ENCODE measurements around the gene WNT4. TPM values are rescaled to one million over a fixed set of nuclear protein-coding genes. Genes with fewer than 3 reads are reported as not detected.

Gene WNT4
- total and polyA plus RNA-seq, 2 experiments from 2014 or later = 0.05 to 0.32 TPM

GRCh38 chr1:22120469-22120790 lies 22.5 kb downstream of the WNT4 start:
- TF ChIP-seq EZH2phosphoT487 (IDR thresholded peaks at IDR 0.05; ENCODE audit: insufficient read depth, low read depth) = no peak
- TF ChIP-seq EZH2 (IDR thresholded peaks at IDR 0.05; ENCODE audit: insufficient read depth, poor library complexity, severe bottlenecking) = no peak
- Histone ChIP-seq H3F3A (ENCODE audit: insufficient read depth) (no peaks in the 10 kb centered on the region), H3K27ac (no peak overlapping the region), H2AFZ (no peak overlapping the region), H3K9ac (no peak overlapping the region), H3K4me3 (no peak overlapping the region), H3K9me2 (ENCODE audit: insufficient read depth) (no peaks in the 10 kb centered on the region), H4K20me1 (ENCODE audit: insufficient read depth) (peaks cover 16% of the 10 kb centered on the region; the same call in 1 of the 2 replicates), H3K9me3 (ENCODE audit: low read depth) (no peaks in the 10 kb centered on the region), H3K4me1 (ENCODE audit: insufficient read depth) (no peaks in the 10 kb centered on the region), H3K4me2 (ENCODE audit: unreplicated experiment) (no peak overlapping the region), H3K79me2 (ENCODE audit: insufficient read depth) (peaks cover 27% of the 10 kb centered on the region), H3K27me3 (replicated peaks; ENCODE audit: insufficient read depth) (no peaks in the 10 kb centered on the region), H3K36me3 (ENCODE audit: low read depth) (no peaks in the 10 kb centered on the region; the same call in 1 of the 2 replicates)
- DNase-seq = no peak
- in situ Hi-C loops (cut with MboI) = no loop called here
- 75 to 83% methylated on average over 7 to 11 of the region's 11 CpGs for WGBS, 2 experiments (ENCODE audit: low coverage in 1 of 2, low lambda C conversion rate in 2 of 2, missing lambda C conversion rate in 2 of 2)

GRCh38 chr1:22119626-22120468 lies 23.1 kb downstream of the WNT4 start:
- Histone ChIP-seq H4K20me1 (ENCODE audit: insufficient read depth) (peaks cover 16% of the 10 kb centered on the region; the same call in 1 of the 2 replicates), H3K9me2 (ENCODE audit: insufficient read depth) (no peaks in the 10 kb centered on the region), H3K4me2 (ENCODE audit: unreplicated experiment) (no peak overlapping the region), H2AFZ (no peak overlapping the region), H3K4me1 (ENCODE audit: insufficient read depth) (no peaks in the 10 kb centered on the region), H3K27ac (no peak overlapping the region), H3K27me3 (replicated peaks; ENCODE audit: insufficient read depth) (no peaks in the 10 kb centered on the region), H3K9me3 (ENCODE audit: low read depth) (no peaks in the 10 kb centered on the region), H3K4me3 (no peak overlapping the region), H3K36me3 (ENCODE audit: low read depth) (no peaks in the 10 kb centered on the region; the same call in 1 of the 2 replicates), H3K79me2 (ENCODE audit: insufficient read depth) (peaks cover 33% of the 10 kb centered on the region), H3K9ac (no peak overlapping the region), H3F3A (ENCODE audit: insufficient read depth) (no peaks in the 10 kb centered on the region)
- no peak for TF ChIP-seq EZH2phosphoT487 (IDR thresholded peaks at IDR 0.05; ENCODE audit: insufficient read depth, low read depth)
- no peak for TF ChIP-seq EZH2 (IDR thresholded peaks at IDR 0.05; ENCODE audit: insufficient read depth, poor library complexity, severe bottlenecking)
- 92% methylated on average over 44 of the region's 44 CpGs for WGBS, 2 experiments (ENCODE audit: low coverage in 1 of 2, low lambda C conversion rate in 2 of 2, missing lambda C conversion rate in 2 of 2)
- in situ Hi-C loops (cut with MboI) = loop anchor here (10.0 kb wide), 1 partner anchor 295 kb away; no protein-coding TSS in a partner anchor
- no peak for DNase-seq

GRCh38 chr1:22118291-22118992 lies 24.5 kb downstream of the WNT4 start:
- in situ Hi-C loops (cut with MboI) = loop anchor here (10.0 kb wide), 1 partner anchor 296 kb away; no protein-coding TSS in a partner anchor
- Histone ChIP-seq H3F3A (ENCODE audit: insufficient read depth) (peaks cover under 1% of the 10 kb centered on the region; the same call in 1 of the 2 replicates), H2AFZ (no peak overlapping the region), H4K20me1 (ENCODE audit: insufficient read depth) (peaks cover 16% of the 10 kb centered on the region; the same call in 1 of the 2 replicates), H3K9me2 (ENCODE audit: insufficient read depth) (no peaks in the 10 kb centered on the region), H3K9me3 (ENCODE audit: low read depth) (no peaks in the 10 kb centered on the region), H3K27me3 (replicated peaks; ENCODE audit: insufficient read depth) (no peaks in the 10 kb centered on the region), H3K36me3 (ENCODE audit: low read depth) (no peaks in the 10 kb centered on the region; the same call in 1 of the 2 replicates), H3K27ac (no peak overlapping the region), H3K9ac (no peak overlapping the region), H3K4me1 (ENCODE audit: insufficient read depth) (no peaks in the 10 kb centered on the region), H3K79me2 (ENCODE audit: insufficient read depth) (peaks cover 47% of the 10 kb centered on the region), H3K4me3 (no peak overlapping the region), H3K4me2 (ENCODE audit: unreplicated experiment) (no peak overlapping the region)
- WGBS, 2 experiments (ENCODE audit: low coverage in 1 of 2, low lambda C conversion rate in 2 of 2, missing lambda C conversion rate in 2 of 2) = 71 to 84% methylated on average over 7 to 8 of the region's 8 CpGs
- TF ChIP-seq EZH2phosphoT487 (IDR thresholded peaks at IDR 0.05; ENCODE audit: insufficient read depth, low read depth) = no peak
- TF ChIP-seq EZH2 (IDR thresholded peaks at IDR 0.05; ENCODE audit: insufficient read depth, poor library complexity, severe bottlenecking) = no peak
- DNase-seq = no peak

- H3K27ac ChIP-seq = no peak overlapping the region
- no peak for TF ChIP-seq EZH2phosphoT487 (IDR thresholded peaks at IDR 0.05; ENCODE audit: insufficient read depth, low read depth)
- no peak for TF ChIP-seq EZH2 (IDR thresholded peaks at IDR 0.05; ENCODE audit: insufficient read depth, poor library complexity, severe bottlenecking)
- no peak overlapping the region for H3K4me3 ChIP-seq
- no peaks in the 10 kb centered on the region; the same call in 1 of the 2 replicates for H3K36me3 ChIP-seq (ENCODE audit: low read depth)
- no peak overlapping the region for H2AFZ ChIP-seq
- H3K27me3 ChIP-seq (replicated peaks; ENCODE audit: insufficient read depth) = no peaks in the 10 kb centered on the region
- H3K9ac ChIP-seq = no peak overlapping the region
- WGBS, 2 experiments (ENCODE audit: low coverage in 1 of 2, low lambda C conversion rate in 2 of 2, missing lambda C conversion rate in 2 of 2) = 60 to 64% methylated on average over 5 of the region's 5 CpGs
- no peaks in the 10 kb centered on the region for H3K9me2 ChIP-seq (ENCODE audit: insufficient read depth)
- peaks cover 16% of the 10 kb centered on the region; the same call in 1 of the 2 replicates for H4K20me1 ChIP-seq (ENCODE audit: insufficient read depth)
- H3K79me2 ChIP-seq (ENCODE audit: insufficient read depth) = peaks cover 53% of the 10 kb centered on the region
- no peaks in the 10 kb centered on the region for H3K4me1 ChIP-seq (ENCODE audit: insufficient read depth)
- peaks cover 6% of the 10 kb centered on the region; the same call in 1 of the 2 replicates for H3F3A ChIP-seq (ENCODE audit: insufficient read depth)
- in situ Hi-C loops (cut with MboI) = loop anchor here (10.0 kb wide), 1 partner anchor 297 kb away; no protein-coding TSS in a partner anchor
- H3K9me3 ChIP-seq (ENCODE audit: low read depth) = no peaks in the 10 kb centered on the region
- H3K4me2 ChIP-seq (ENCODE audit: unreplicated experiment) = no peak overlapping the region
- DNase-seq = no peak
Observed at GRCh38 chr1:22117851-22118250, 25.0 kb downstream of the WNT4 start.
